Calu3 (cell line): ENCODE data around the gene DNAAF5. TPM values are rescaled to one million over a fixed set of nuclear protein-coding genes. Genes with fewer than 3 reads are reported as not detected.
A peak's percentile ranks its signal among the peaks of the same experiment; 100 is the strongest.

Source experiments
- BruUV-seq: library from RNA; stranded (reverse); fragments of 400-500 nt; replicated peaks from 2 replicates; lab custom pipeline; 2021; lab: Mats Ljungman, UMichigan
- CTCF ChIA-PET: fragments of 300-600 bp; sonication (Branson Sonifier 250); formaldehyde crosslinking; loops from one replicate; lab custom pipeline; 2022; ENCODE audit warnings: antibody characterized with exemption; lab: Charles Lee
- DNase-seq: peaks from one replicate; pipeline ENCODE4 v3.0.0; 2022
- H3K27ac Mint-ChIP-seq: one replicate; pipeline ENCODE4 v1.8.0; 2022; ENCODE audit warnings: mixed read lengths; ENCODE audit not compliant: unreplicated experiment
- H3K27me3 Mint-ChIP-seq: one replicate; pipeline ENCODE4 v1.8.0; 2022; ENCODE audit warnings: mixed read lengths; ENCODE audit not compliant: unreplicated experiment
- H3K36me3 Mint-ChIP-seq: one replicate; pipeline ENCODE4 v1.8.0; 2022; ENCODE audit warnings: mild to moderate bottlenecking, moderate library complexity, mixed read lengths; ENCODE audit not compliant: insufficient read depth, unreplicated experiment
- H3K4me1 Mint-ChIP-seq: one replicate; pipeline ENCODE4 v1.8.0; 2022; ENCODE audit warnings: mild to moderate bottlenecking, low read depth, mixed read lengths; ENCODE audit not compliant: unreplicated experiment
- H3K4me3 Mint-ChIP-seq: one replicate; pipeline ENCODE4 v1.8.0; 2022; ENCODE audit warnings: mild to moderate bottlenecking, low read depth, moderate library complexity, mixed read lengths; ENCODE audit not compliant: unreplicated experiment
- H3K9me3 Mint-ChIP-seq: one replicate; pipeline ENCODE4 v1.8.0; 2022; ENCODE audit warnings: low read depth, mixed read lengths; ENCODE audit not compliant: unreplicated experiment
- intact Hi-C: fragments of 100-400 bp; cut with micrococcal nuclease; formaldehyde crosslinking; loops from one replicate; pipeline ENCODE4 v1.10.0; 2022; ENCODE audit not compliant: unreplicated experiment
- total RNA-seq: library from RNA; stranded (reverse); gene quantifications from 2 replicates; pipeline ENCODE4 v1.2.3, GENCODE V29; 2022
- TF ChIP-seq, protein P1 (sequence below): fragments of 200-600 bp; IDR thresholded peaks from one replicate; pipeline ENCODE4 v1.8.0; 2022; ENCODE audit warnings: antibody characterized with exemption; ENCODE audit not compliant: unreplicated experiment

The DNAAF5 gene
- total RNA-seq, 1 experiment from 2014 or later, result 57.2 TPM

- Mint-ChIP-seq H3K4me1 (no peaks in the 10 kb centered on the region), H3K9me3 (no peaks in the 10 kb centered on the region), H3K27me3 (no peaks in the 10 kb centered on the region), H3K4me3 (no peak overlapping the region), H3K36me3 (peaks cover 67% of the 10 kb centered on the region), H3K27ac (no peak overlapping the region)
- TF ChIP-seq, protein P1, sequence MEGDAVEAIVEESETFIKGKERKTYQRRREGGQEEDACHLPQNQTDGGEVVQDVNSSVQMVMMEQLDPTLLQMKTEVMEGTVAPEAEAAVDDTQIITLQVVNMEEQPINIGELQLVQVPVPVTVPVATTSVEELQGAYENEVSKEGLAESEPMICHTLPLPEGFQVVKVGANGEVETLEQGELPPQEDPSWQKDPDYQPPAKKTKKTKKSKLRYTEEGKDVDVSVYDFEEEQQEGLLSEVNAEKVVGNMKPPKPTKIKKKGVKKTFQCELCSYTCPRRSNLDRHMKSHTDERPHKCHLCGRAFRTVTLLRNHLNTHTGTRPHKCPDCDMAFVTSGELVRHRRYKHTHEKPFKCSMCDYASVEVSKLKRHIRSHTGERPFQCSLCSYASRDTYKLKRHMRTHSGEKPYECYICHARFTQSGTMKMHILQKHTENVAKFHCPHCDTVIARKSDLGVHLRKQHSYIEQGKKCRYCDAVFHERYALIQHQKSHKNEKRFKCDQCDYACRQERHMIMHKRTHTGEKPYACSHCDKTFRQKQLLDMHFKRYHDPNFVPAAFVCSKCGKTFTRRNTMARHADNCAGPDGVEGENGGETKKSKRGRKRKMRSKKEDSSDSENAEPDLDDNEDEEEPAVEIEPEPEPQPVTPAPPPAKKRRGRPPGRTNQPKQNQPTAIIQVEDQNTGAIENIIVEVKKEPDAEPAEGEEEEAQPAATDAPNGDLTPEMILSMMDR, result no peak
- no peak for DNase-seq
- no TSS peak for BruUV-seq
- CTCF ChIA-PET, result interaction anchor here (1.0 kb wide), 1 partner anchor 14 kb away, joined by 3 read pairs; no protein-coding TSS in a partner anchor
- intact Hi-C loops, result no loop called here
These were observed 46.5 kb downstream of the DNAAF5 start for GRCh38 chr7:772861-773621.

DNA sequence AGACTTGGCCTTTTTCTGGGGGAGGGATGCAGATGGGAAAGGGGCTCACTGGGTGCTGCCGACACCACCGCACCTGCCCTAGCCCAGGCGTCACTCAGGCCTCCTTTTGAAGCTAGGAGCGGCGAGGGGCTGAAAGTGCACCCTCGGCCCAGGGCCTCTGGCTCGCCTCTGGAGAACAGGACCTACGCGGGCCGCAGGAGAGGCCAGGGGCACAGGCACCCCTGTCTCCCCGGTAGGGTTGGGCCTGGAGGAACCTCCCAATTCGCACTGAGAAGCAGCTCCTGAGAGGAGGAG is 47.1 kb downstream of the DNAAF5 start:
- intact Hi-C loops, result no loop called here
- no peak overlapping the region for H3K27ac Mint-ChIP-seq
- no peak for DNase-seq
- no peaks in the 10 kb centered on the region for H3K9me3 Mint-ChIP-seq
- BruUV-seq, result no TSS peak
- H3K27me3 Mint-ChIP-seq, result no peaks in the 10 kb centered on the region
- TF ChIP-seq, protein P1, result no peak
- no peak overlapping the region for H3K4me3 Mint-ChIP-seq
- peaks cover 62% of the 10 kb centered on the region for H3K36me3 Mint-ChIP-seq
- CTCF ChIA-PET, result no interaction called here
- no peaks in the 10 kb centered on the region for H3K4me1 Mint-ChIP-seq

DNA sequence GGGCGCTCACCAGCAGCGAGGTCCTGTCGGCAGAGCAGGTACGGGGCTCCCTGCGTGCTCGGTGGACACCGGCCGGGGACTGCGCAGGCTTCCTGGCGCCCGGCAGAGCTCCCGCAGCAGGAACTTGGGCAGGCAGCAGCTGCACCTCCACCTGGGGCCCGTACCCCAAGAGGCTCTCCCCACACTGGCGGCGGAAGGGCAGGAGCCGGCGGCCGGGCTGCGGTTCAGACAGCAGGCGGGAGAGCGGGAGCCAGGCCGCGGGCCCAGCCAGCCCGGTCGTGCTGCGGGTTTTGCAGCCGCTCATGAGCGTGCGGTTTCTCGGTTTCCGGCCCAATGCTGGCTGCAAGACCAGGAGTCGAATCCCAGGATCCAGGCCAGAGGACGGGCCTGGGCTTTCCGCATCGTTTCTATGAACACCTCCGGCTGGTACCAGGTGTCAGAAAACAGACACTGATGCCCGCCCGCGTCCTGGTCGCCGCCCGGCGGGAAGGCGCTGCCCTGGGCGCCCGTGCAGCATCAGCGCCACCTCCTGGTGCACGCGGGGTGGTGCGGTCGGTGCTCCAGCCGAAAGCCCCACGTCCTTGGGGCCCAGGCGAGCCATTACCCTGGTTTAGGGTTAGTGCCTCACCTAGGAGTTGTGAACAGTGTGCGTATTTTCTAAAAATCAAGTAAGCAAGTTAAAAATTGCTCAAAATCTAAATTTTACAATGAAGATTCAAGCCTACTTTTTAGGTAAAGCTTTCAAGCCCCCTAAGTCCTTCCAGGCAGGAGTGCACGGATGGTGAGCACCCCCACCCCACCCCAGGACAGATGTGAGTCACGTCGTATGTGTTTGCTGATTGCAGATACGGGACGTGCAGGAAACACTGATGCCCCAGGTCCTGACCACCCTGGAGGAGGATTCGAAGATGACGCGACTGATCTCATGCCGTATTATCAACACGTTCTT is 47.9 kb downstream of the DNAAF5 start:
- Mint-ChIP-seq H3K36me3 (peaks cover 59% of the 10 kb centered on the region), H3K27me3 (no peaks in the 10 kb centered on the region), H3K4me3 (no peak overlapping the region), H3K9me3 (no peaks in the 10 kb centered on the region), H3K4me1 (no peaks in the 10 kb centered on the region), H3K27ac (no peak overlapping the region)
- TF ChIP-seq, protein P1, result peak; percentile 94
- CTCF ChIA-PET, result no interaction called here
- peak; percentile 45 for DNase-seq
- intact Hi-C loops, result no loop called here
- no TSS peak for BruUV-seq

DNA sequence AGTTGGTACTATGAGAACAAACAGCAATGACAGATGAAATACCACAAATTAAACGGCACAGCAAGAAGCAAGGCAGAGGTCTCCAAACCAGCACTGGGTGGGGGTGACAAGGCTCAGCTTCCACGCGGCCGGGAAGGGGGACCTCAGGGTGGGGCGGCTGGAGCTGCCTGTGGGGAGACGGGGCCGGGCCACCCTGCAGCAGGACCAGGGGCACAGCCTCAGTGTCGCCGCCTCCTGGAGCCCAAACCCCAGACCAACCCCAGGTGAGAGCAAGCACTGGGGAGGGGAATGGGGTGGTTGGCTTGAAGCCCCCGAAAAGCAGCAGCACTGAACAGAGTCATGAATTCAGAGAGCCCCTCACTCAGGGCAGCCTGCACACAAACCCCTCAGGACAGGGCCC is 49.9 kb downstream of the DNAAF5 start:
- Mint-ChIP-seq H3K4me3 (no peak overlapping the region), H3K9me3 (no peaks in the 10 kb centered on the region), H3K4me1 (no peaks in the 10 kb centered on the region), H3K27ac (no peak overlapping the region), H3K27me3 (no peaks in the 10 kb centered on the region), H3K36me3 (peaks cover 59% of the 10 kb centered on the region)
- CTCF ChIA-PET, result no interaction called here
- no peak for DNase-seq
- intact Hi-C loops, result no loop called here
- TF ChIP-seq, protein P1, result no peak
- no TSS peak for BruUV-seq
